Measurements from ENCODE around the gene SHISA7. TPM values are rescaled to one million over a fixed set of nuclear protein-coding genes. Genes with fewer than 3 reads are reported as not detected.
"Not testable (repeated sequence)": the region's sequence is repeated elsewhere in the genome, so short reads cannot be mapped to it uniquely, and the experiment has no call there.

Gene SHISA7
- polyA plus RNA-seq, 3 donors from 2014 or later, result not detected

DNA sequence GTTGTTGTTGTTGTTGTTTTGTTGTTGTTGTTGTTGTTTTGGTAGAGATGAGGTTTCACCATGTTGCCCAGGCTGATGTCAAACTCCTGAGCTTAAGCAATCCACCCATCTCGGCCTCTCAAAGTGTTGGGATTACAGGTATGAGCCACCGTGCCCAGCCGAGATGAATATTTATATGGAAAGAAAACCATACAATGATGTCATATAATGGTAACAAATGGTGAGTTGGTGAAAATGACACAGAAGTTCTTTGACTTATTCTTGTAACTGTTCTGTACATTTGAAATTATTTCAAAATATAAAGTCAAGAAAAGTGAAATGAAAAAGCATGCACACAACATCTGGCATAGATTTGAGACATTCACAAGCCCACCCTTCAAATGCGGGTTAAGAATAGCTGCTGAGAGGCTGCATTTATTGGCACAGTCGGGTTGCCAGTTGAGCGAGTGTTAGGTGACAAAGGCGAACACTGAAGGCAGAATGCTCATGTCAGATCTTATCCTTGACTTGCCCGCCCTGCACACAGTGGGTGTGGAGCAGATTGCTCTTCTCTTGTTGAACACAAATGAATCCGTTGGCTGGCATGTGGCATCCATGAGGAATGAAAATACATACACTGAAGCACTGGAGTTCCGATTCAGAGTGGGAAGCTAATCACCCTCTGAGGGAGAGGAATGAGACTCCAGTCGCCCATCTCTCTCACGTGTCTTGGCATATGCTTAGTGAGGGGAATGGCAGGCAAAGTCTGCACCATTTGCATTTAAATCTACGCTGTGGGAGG is 19.7 kb downstream of the SHISA7 start:
- no peak for DNase-seq
- no peak overlapping the region for H3K4me3 Mint-ChIP-seq
- H3K36me3 Mint-ChIP-seq, result no peaks in the 10 kb centered on the region
- H3K27me3 Mint-ChIP-seq (ENCODE audit: low read depth in 3 of 3), result peaks cover 0 to 10% (median 9%) of the 10 kb centered on the region in 3 donors
- H3K9me3 Mint-ChIP-seq, result no peaks in the 10 kb centered on the region
- H3K4me1 Mint-ChIP-seq, result peaks cover 5 to 7% of the 10 kb centered on the region in 2 donors
- no peak overlapping the region for H3K27ac Mint-ChIP-seq

DNA sequence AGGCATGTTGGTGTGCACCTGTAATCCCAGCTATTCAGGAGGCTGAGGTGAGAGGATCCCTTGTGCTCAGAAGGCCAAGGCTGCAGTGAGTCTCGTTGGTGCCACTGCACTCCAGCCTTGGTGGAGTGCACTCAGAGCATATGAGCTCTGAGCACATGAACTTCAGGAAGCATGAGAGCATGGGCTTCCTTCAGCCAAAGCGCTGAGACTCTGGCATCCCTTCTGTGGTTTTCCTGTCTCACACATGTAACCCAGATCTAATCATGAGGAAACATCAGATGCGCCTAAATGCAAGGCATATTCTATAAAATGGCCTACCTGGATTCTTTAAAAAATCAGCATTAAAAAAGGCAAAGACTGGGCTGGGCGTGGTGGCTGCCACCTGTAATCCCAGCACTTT is 21.8 kb downstream of the SHISA7 start:
- H3K27me3 Mint-ChIP-seq (ENCODE audit: low read depth in 3 of 3), result peaks cover 2 to 18% (median 10%) of the 10 kb centered on the region in 3 donors
- H3K4me3 Mint-ChIP-seq, H3K4me1 Mint-ChIP-seq, H3K36me3 Mint-ChIP-seq, H3K9me3 Mint-ChIP-seq: not testable (repeated sequence)
- DNase-seq, result peak; percentile 25 to 31 (median 26)
- peak overlapping the region in 1 of 6 donors; percentile 79 for H3K27ac Mint-ChIP-seq

- no peaks in the 10 kb centered on the region for H3K36me3 Mint-ChIP-seq
- peaks cover 5 to 7% of the 10 kb centered on the region in 2 donors for H3K4me1 Mint-ChIP-seq
- DNase-seq, result no peak
- H3K27ac Mint-ChIP-seq, result peak overlapping the region in 1 of 6 donors; percentile 53
- no peaks in the 10 kb centered on the region for H3K9me3 Mint-ChIP-seq
- H3K4me3 Mint-ChIP-seq, result no peak overlapping the region
- H3K27me3 Mint-ChIP-seq (ENCODE audit: low read depth in 3 of 3), result peaks cover 2 to 18% (median 10%) of the 10 kb centered on the region in 3 donors
Measured at GRCh38 chr19:55419624-55420236, 23.4 kb downstream of the SHISA7 start.

- Mint-ChIP-seq H3K27ac (no peak overlapping the region), H3K27me3 (ENCODE audit: low read depth in 3 of 3) (peaks cover 2 to 21% (median 10%) of the 10 kb centered on the region in 3 donors)
Measured at GRCh38 chr19:55419103-55419502, 24.0 kb downstream of the SHISA7 start.

GRCh38 chr19:55418185-55418584 is 24.9 kb downstream of the SHISA7 start:
- Mint-ChIP-seq H3K9me3 (no peaks in the 10 kb centered on the region), H3K36me3 (no peaks in the 10 kb centered on the region), H3K4me3 (no peak overlapping the region), H3K4me1 (peaks cover 5 to 7% of the 10 kb centered on the region in 2 donors), H3K27me3 (ENCODE audit: low read depth in 3 of 3) (peaks cover 2 to 17% (median 10%) of the 10 kb centered on the region in 3 donors), H3K27ac (peak overlapping the region in 1 of 6 donors; percentile 49)
- DNase-seq, result peak; percentile 33 to 57 (median 39)

More at GRCh38 chr19:55419103-55419502, 24.0 kb downstream of the SHISA7 start:
- no peak overlapping the region for H3K4me3 Mint-ChIP-seq
- H3K9me3 Mint-ChIP-seq, result no peaks in the 10 kb centered on the region
- DNase-seq, result no peak
- no peaks in the 10 kb centered on the region for H3K36me3 Mint-ChIP-seq
- H3K4me1 Mint-ChIP-seq, result peaks cover 5 to 7% of the 10 kb centered on the region in 2 donors

DNA sequence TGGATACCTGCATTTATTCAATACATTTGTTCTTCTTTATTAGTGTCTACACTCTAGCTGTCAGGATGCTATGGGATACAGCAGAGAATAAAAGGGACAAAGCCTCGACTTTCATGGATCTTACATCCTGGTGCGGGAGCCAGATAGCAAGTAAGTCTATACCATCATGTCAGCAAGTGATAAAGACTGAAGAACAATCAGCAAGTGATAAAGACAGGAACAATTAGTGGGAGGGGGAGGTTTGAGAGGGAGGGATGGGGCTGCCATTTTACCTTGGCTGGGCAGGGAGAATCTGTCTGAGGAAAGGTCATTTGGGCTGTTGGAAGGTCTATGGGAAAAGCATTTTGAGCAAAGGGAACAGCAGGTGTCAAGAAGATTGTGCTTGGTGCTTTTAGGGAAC is 32.9 kb downstream of the SHISA7 start:
- H3K4me3 Mint-ChIP-seq, result peak overlapping the region in 1 of 5 donors; percentile 92
- peaks cover 27 to 34% of the 10 kb centered on the region in 2 donors for H3K4me1 Mint-ChIP-seq
- H3K27me3 Mint-ChIP-seq (ENCODE audit: low read depth in 3 of 3), result peaks cover 11 to 18% (median 15%) of the 10 kb centered on the region in 3 donors
- DNase-seq, result no peak
- peak overlapping the region in 2 of 6 donors; percentile 34 to 47 for H3K27ac Mint-ChIP-seq
- H3K36me3 Mint-ChIP-seq, result peaks cover 0 to 13% (median 5%) of the 10 kb centered on the region in 3 donors
- H3K9me3 Mint-ChIP-seq, result no peaks in the 10 kb centered on the region

GRCh38 chr19:55409179-55409578 is 33.9 kb downstream of the SHISA7 start:
- peaks cover 0 to 13% (median 5%) of the 10 kb centered on the region in 3 donors for H3K36me3 Mint-ChIP-seq
- H3K4me3 Mint-ChIP-seq, result peak overlapping the region; percentile 34 to 92 (median 51)
- not testable (repeated sequence) for DNase-seq, H3K9me3 Mint-ChIP-seq
- H3K27me3 Mint-ChIP-seq (ENCODE audit: low read depth in 3 of 3), result peaks cover 11 to 15% (median 14%) of the 10 kb centered on the region in 3 donors
- H3K4me1 Mint-ChIP-seq, result peaks cover 27 to 34% of the 10 kb centered on the region in 2 donors
- peak overlapping the region; percentile 81 to 100 (median 98) for H3K27ac Mint-ChIP-seq

DNA sequence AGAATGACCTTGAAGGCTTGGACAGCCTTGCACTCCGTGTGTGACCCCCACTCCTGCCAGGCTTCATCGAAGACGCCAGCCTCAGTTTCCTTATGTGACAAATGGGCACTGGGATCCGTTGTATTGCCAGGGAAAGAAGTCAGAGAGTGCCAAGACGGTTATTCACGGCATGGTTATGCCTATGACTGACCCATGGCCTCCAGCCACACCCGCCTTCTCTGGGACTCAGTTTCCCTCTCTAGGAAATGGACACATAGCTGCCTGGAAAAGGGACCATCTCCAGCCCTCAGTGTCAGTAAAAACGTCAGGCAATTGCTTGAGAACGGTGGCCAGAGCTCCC is 34.6 kb downstream of the SHISA7 start:
- H3K27ac Mint-ChIP-seq, result peak overlapping the region; percentile 96 to 100 (median 99)
- H3K9me3 Mint-ChIP-seq, result no peaks in the 10 kb centered on the region
- peaks cover 11 to 15% (median 14%) of the 10 kb centered on the region in 3 donors for H3K27me3 Mint-ChIP-seq (ENCODE audit: low read depth in 3 of 3)
- peak overlapping the region; percentile 91 to 96 (median 93) for H3K4me3 Mint-ChIP-seq
- peaks cover 0 to 18% (median 5%) of the 10 kb centered on the region in 3 donors for H3K36me3 Mint-ChIP-seq
- no peak for DNase-seq
- H3K4me1 Mint-ChIP-seq, result peaks cover 27 to 34% of the 10 kb centered on the region in 2 donors

DNA sequence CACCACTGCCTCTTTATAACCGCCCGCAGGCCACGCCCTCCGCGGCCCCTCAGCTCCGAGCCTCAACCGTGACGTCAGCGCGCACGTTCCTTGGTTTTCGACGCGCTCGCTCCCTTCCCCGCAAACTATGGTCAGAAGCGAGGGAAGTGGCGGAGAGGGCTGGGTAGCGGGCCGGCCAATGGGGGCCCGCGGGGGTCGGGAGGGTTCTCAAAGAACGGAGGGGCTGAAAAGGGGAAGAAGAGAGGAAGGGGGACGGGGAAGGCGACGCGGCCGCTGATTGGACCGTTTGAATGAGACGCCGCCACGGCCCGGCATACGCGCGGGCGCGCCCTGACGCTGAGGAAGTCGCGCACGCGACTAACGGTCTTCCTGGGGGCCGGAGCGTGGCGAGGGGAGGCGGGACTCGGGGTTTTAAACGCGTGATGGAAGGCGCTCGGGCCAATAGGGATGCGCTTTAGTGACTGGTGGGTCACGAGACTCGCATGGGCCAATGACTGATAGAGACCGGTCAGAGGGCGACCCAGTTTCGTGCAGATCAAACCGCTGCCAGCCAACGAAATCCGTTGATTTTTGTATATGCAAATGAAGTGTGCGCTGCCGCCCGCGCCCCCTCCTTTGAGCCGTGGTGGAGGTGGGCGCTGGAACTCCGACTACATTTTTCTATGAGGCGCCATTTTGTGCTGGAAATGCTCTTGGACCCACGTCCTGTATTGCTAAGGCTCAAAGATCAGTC is 35.1 kb downstream of the SHISA7 start:
- H3K9me3 Mint-ChIP-seq, result no peaks in the 10 kb centered on the region
- peaks cover 32 to 35% of the 10 kb centered on the region in 2 donors for H3K4me1 Mint-ChIP-seq
- peak overlapping the region; percentile 96 to 100 (median 99) for H3K27ac Mint-ChIP-seq
- peak overlapping the region; percentile 91 to 96 (median 93) for H3K4me3 Mint-ChIP-seq
- DNase-seq, result peak; percentile 98 to 99 (median 99)
- H3K27me3 Mint-ChIP-seq (ENCODE audit: low read depth in 3 of 3), result peaks cover 11 to 18% (median 14%) of the 10 kb centered on the region in 3 donors
- peaks cover 0 to 22% (median 9%) of the 10 kb centered on the region in 3 donors for H3K36me3 Mint-ChIP-seq

- peaks cover 0 to 24% (median 9%) of the 10 kb centered on the region in 3 donors for H3K36me3 Mint-ChIP-seq
- not testable (repeated sequence) for DNase-seq, H3K9me3 Mint-ChIP-seq
- peaks cover 32 to 35% of the 10 kb centered on the region in 2 donors for H3K4me1 Mint-ChIP-seq
- peak within 1 kb of the TSS; percentile 96 to 100 (median 99) for H3K27ac Mint-ChIP-seq
- H3K27me3 Mint-ChIP-seq (ENCODE audit: low read depth in 3 of 3), result peaks cover 11 to 18% (median 14%) of the 10 kb centered on the region in 3 donors
- H3K4me3 Mint-ChIP-seq, result peak within 1 kb of the TSS; percentile 91 to 96 (median 93)
Measured at GRCh38 chr19:55407550-55407799, 35.6 kb downstream of the SHISA7 start, which contains the start of gene UBE2S. Gene UBE2S, minus strand, starts transcription at chr19:55407788. Its CDS starts 199 bp downstream, at chr19:55407589.

GRCh38 chr19:55406826-55407549 is 36.1 kb downstream of the SHISA7 start:
- H3K9me3 Mint-ChIP-seq, result no peaks in the 10 kb centered on the region
- no peak for DNase-seq
- H3K27ac Mint-ChIP-seq, result peak overlapping the region; percentile 81 to 100 (median 88)
- peaks cover 0 to 29% (median 12%) of the 10 kb centered on the region in 3 donors for H3K36me3 Mint-ChIP-seq
- peak overlapping the region; percentile 83 to 96 (median 93) for H3K4me3 Mint-ChIP-seq
- peaks cover 11 to 18% (median 14%) of the 10 kb centered on the region in 3 donors for H3K27me3 Mint-ChIP-seq (ENCODE audit: low read depth in 3 of 3)
- H3K4me1 Mint-ChIP-seq, result peaks cover 32 to 35% of the 10 kb centered on the region in 2 donors

- no peaks in the 10 kb centered on the region for H3K9me3 Mint-ChIP-seq
- peaks cover 11 to 18% (median 14%) of the 10 kb centered on the region in 3 donors for H3K27me3 Mint-ChIP-seq (ENCODE audit: low read depth in 3 of 3)
- peak overlapping the region; percentile 73 to 99 (median 86) for H3K27ac Mint-ChIP-seq
- H3K4me1 Mint-ChIP-seq, result peaks cover 32 to 35% of the 10 kb centered on the region in 2 donors
- DNase-seq, result no peak
- H3K4me3 Mint-ChIP-seq, result peak overlapping the region; percentile 78 to 91 (median 83)
- peaks cover 0 to 32% (median 15%) of the 10 kb centered on the region in 3 donors for H3K36me3 Mint-ChIP-seq
Measured at GRCh38 chr19:55406091-55406825, 36.8 kb downstream of the SHISA7 start.
